Esophagus squamous epithelium (tissue), 4 donors: Measurements from ENCODE around the gene DLX1.

Source experiments
- CTCF ChIP-seq, 6 experiments: fragments of 450-650 bp in 4 of 6; fragments of 200-600 bp in 2 of 6; sonication (generic) in 2 of 6; IDR thresholded peaks; one replicate each; pipeline ENCODE4 v1.5.1; 2016 to 2019; ENCODE audit warnings: antibody characterized with exemption in 6 of 6, mild to moderate bottlenecking in 4 of 6, moderate library complexity in 4 of 6
- POLR2A ChIP-seq, 4 donors: fragments of 450-650 bp; IDR thresholded peaks; one replicate each; pipeline ENCODE4 v1.6.1; 2017; ENCODE audit warnings: antibody characterized with exemption in 4 of 4, mild to moderate bottlenecking in 4 of 4, moderate library complexity in 3 of 4

GRCh38 chr2:172063446-172063845 is 21.9 kb upstream of the DLX1 start:
- TF ChIP-seq POLR2A (IDR thresholded peaks at IDR 0.05): no peak
- TF ChIP-seq CTCF (IDR thresholded peaks at IDR 0.05): no peak
